Measurements from ENCODE around the gene PIGM. TPM values are rescaled to one million over a fixed set of nuclear protein-coding genes. Genes with fewer than 3 reads are reported as not detected.

PIGM gene
- total and polyA plus RNA-seq, 2 experiments from 2014 or later = 6.3 to 10.5 TPM

DNA sequence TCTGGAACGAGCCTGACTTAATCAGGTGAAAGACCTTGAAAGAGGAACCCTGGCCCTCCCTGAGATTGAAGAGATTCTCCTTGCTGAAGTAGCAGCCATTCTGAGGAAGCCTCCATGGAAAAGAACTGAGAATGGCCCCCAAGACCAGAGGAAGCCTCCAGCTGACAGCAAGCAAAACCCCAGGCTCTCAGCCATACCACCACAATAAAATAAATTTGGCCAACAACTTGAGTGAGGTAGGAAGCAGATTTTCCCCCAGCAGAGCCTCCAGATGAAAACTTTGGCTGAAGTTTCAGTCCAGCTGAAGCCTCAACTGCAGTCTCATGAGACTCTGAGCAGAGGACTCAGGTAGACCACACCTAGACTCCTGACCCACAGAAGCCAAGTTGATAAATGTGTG is 43.8 kb downstream of the PIGM start:
- no peak for DNase-seq (ENCODE audit: low spot score)
- no peaks in the 10 kb centered on the region for H3K27me3 ChIP-seq
- no peak for TF ChIP-seq EZH2phosphoT487 (IDR thresholded peaks at IDR 0.05; ENCODE audit: low read depth, severe bottlenecking, unreplicated experiment)
- no peak for TF ChIP-seq EZH2 (IDR thresholded peaks at IDR 0.05; ENCODE audit: borderline replicate concordance)
- TF ChIP-seq, protein P1, sequence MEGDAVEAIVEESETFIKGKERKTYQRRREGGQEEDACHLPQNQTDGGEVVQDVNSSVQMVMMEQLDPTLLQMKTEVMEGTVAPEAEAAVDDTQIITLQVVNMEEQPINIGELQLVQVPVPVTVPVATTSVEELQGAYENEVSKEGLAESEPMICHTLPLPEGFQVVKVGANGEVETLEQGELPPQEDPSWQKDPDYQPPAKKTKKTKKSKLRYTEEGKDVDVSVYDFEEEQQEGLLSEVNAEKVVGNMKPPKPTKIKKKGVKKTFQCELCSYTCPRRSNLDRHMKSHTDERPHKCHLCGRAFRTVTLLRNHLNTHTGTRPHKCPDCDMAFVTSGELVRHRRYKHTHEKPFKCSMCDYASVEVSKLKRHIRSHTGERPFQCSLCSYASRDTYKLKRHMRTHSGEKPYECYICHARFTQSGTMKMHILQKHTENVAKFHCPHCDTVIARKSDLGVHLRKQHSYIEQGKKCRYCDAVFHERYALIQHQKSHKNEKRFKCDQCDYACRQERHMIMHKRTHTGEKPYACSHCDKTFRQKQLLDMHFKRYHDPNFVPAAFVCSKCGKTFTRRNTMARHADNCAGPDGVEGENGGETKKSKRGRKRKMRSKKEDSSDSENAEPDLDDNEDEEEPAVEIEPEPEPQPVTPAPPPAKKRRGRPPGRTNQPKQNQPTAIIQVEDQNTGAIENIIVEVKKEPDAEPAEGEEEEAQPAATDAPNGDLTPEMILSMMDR (IDR thresholded peaks at IDR 0.05; ENCODE audit: poor library complexity) = no peak
- no peaks in the 10 kb centered on the region for H3K36me3 ChIP-seq (replicated peaks; ENCODE audit: insufficient read depth, low read depth)
- H3K4me1 ChIP-seq (ENCODE audit: insufficient read depth) = no peaks in the 10 kb centered on the region
- no peak overlapping the region for H3K4me3 ChIP-seq
- WGBS (ENCODE audit: low lambda C conversion rate, missing lambda C conversion rate) = 76% methylated on average over 1 of the region's 1 CpG
- no peaks in the 10 kb centered on the region for H3K9me3 ChIP-seq (ENCODE audit: low read depth)
- H2AFZ ChIP-seq = no peak overlapping the region
- H3K79me2 ChIP-seq = no peaks in the 10 kb centered on the region
- H3K4me2 ChIP-seq = no peak overlapping the region
- no peak overlapping the region for H3K27ac ChIP-seq
- no peaks in the 10 kb centered on the region for H4K20me1 ChIP-seq (ENCODE audit: insufficient read depth, poor library complexity, severe bottlenecking)
- H3K9me2 ChIP-seq (replicated peaks; ENCODE audit: insufficient read depth) = no peaks in the 10 kb centered on the region

DNA sequence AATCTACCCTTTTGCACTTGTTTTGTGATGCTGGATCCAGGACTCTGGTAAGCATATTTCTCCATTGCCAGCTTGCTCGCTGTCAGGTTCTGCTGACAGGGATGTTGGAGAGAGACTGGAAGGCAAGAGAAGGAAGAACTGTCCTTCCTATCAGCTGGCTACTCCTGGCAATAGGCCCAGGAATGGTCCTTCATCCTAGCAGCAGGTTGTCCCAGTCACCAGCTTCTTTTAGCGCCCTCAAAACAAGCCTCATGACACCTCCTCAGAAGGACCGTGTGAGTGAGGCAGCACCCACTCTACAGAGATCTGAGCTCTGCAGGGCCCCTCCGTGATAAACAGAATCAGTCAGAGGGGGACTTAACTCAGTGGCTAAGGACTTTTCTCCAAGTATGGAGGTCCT is 44.6 kb downstream of the PIGM start:
- H3K27ac ChIP-seq = no peak overlapping the region
- H3K4me2 ChIP-seq = no peak overlapping the region
- H3K9me3 ChIP-seq (ENCODE audit: low read depth) = no peaks in the 10 kb centered on the region
- no peaks in the 10 kb centered on the region for H3K4me1 ChIP-seq (ENCODE audit: insufficient read depth)
- H3K9me2 ChIP-seq (replicated peaks; ENCODE audit: insufficient read depth) = no peaks in the 10 kb centered on the region
- no peak for DNase-seq (ENCODE audit: low spot score)
- TF ChIP-seq EZH2 (IDR thresholded peaks at IDR 0.05; ENCODE audit: borderline replicate concordance) = no peak
- TF ChIP-seq, protein P1 (IDR thresholded peaks at IDR 0.05; ENCODE audit: poor library complexity) = no peak
- no peak for TF ChIP-seq EZH2phosphoT487 (IDR thresholded peaks at IDR 0.05; ENCODE audit: low read depth, severe bottlenecking, unreplicated experiment)
- no peak overlapping the region for H3K4me3 ChIP-seq
- no peak overlapping the region for H2AFZ ChIP-seq
- H4K20me1 ChIP-seq (ENCODE audit: insufficient read depth, poor library complexity, severe bottlenecking) = no peaks in the 10 kb centered on the region
- 70% methylated on average over 4 of the region's 4 CpGs for WGBS (ENCODE audit: low lambda C conversion rate, missing lambda C conversion rate)
- H3K79me2 ChIP-seq = no peaks in the 10 kb centered on the region
- no peaks in the 10 kb centered on the region for H3K36me3 ChIP-seq (replicated peaks; ENCODE audit: insufficient read depth, low read depth)
- H3K27me3 ChIP-seq = no peaks in the 10 kb centered on the region

DNA sequence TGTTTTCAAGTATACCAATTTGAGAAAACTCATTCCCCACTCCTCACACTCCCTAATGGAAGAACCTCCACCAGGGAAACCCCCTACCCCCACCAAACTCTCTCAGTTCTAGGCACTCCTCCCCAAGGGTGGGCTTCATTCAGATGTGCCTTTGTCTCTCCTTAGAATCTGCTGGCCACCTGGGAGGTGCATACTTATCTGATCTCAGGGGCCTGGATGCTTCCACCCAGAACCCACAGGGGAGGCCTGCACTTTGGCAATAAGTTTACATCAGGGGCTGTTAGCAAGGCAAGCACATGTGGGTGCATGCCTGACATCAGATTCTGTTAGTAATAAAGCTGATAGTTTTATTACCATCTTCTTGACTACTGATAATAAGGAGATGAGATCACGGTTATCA is 45.3 kb downstream of the PIGM start:
- Histone ChIP-seq H3K27ac (no peak overlapping the region), H3K79me2 (no peaks in the 10 kb centered on the region), H3K36me3 (replicated peaks; ENCODE audit: insufficient read depth, low read depth) (no peaks in the 10 kb centered on the region), H3K4me1 (ENCODE audit: insufficient read depth) (no peaks in the 10 kb centered on the region), H2AFZ (no peak overlapping the region), H3K9me2 (replicated peaks; ENCODE audit: insufficient read depth) (no peaks in the 10 kb centered on the region), H4K20me1 (ENCODE audit: insufficient read depth, poor library complexity, severe bottlenecking) (no peaks in the 10 kb centered on the region), H3K4me3 (no peak overlapping the region), H3K27me3 (no peaks in the 10 kb centered on the region), H3K4me2 (no peak overlapping the region), H3K9me3 (ENCODE audit: low read depth) (no peaks in the 10 kb centered on the region)
- TF ChIP-seq, protein P1 (IDR thresholded peaks at IDR 0.05; ENCODE audit: poor library complexity) = no peak
- TF ChIP-seq EZH2 (IDR thresholded peaks at IDR 0.05; ENCODE audit: borderline replicate concordance) = no peak
- TF ChIP-seq EZH2phosphoT487 (IDR thresholded peaks at IDR 0.05; ENCODE audit: low read depth, severe bottlenecking, unreplicated experiment) = no peak
- WGBS (ENCODE audit: low lambda C conversion rate, missing lambda C conversion rate) = 63% methylated on average over 1 of the region's 1 CpG
- no peak for DNase-seq (ENCODE audit: low spot score)

DNA sequence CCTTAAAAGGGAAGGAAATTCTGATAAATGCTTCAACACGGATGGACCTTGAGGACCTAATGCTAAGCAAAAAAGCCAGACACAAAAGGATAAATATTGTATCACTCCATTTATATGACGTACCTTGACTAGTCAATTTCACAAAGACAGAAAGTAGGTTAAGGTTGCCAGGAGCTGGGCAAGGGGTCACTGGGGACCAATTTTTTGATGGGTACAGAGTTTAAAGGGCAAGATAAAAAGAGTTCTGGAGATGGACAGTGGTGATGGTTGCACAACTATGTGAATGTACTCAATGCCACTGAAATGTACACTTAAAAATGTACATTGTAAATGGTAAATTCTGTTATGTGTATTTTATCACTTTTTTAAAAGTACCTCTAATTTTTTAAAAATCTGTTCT is 45.7 kb downstream of the PIGM start:
- Histone ChIP-seq H3K36me3 (replicated peaks; ENCODE audit: insufficient read depth, low read depth) (no peaks in the 10 kb centered on the region), H3K4me2 (no peak overlapping the region), H2AFZ (no peak overlapping the region), H3K4me3 (no peak overlapping the region), H3K79me2 (no peaks in the 10 kb centered on the region), H4K20me1 (ENCODE audit: insufficient read depth, poor library complexity, severe bottlenecking) (no peaks in the 10 kb centered on the region), H3K27me3 (no peaks in the 10 kb centered on the region), H3K9me2 (replicated peaks; ENCODE audit: insufficient read depth) (no peaks in the 10 kb centered on the region), H3K9me3 (ENCODE audit: low read depth) (no peaks in the 10 kb centered on the region), H3K4me1 (ENCODE audit: insufficient read depth) (no peaks in the 10 kb centered on the region), H3K27ac (no peak overlapping the region)
- WGBS (ENCODE audit: low lambda C conversion rate, missing lambda C conversion rate) = 94% methylated on average over 2 of the region's 2 CpGs
- no peak for DNase-seq (ENCODE audit: low spot score)
- TF ChIP-seq EZH2phosphoT487 (IDR thresholded peaks at IDR 0.05; ENCODE audit: low read depth, severe bottlenecking, unreplicated experiment) = no peak
- TF ChIP-seq EZH2 (IDR thresholded peaks at IDR 0.05; ENCODE audit: borderline replicate concordance) = no peak
- TF ChIP-seq, protein P1 (IDR thresholded peaks at IDR 0.05; ENCODE audit: poor library complexity) = no peak

Data from hepatocyte (in vitro differentiated cells).